HuH-7 (cell line): ENCODE results near the gene SGMS1.

Source experiments
- DNase-seq: peaks from one replicate; pipeline ENCODE4 v3.0.0; 2011; ENCODE audit warnings: low spot score

The SGMS1 gene

GRCh38 chr10:50636618-50637579, 13.1 kb upstream of the SGMS1 start:
- no peak for DNase-seq

- DNase-seq: no peak
Observed at GRCh38 chr10:50635286-50635685, 11.5 kb upstream of the SGMS1 start.

- no peak for DNase-seq
Observed at GRCh38 chr10:50634479-50634878, 10.7 kb upstream of the SGMS1 start.

GRCh38 chr10:50631052-50631451, 7.3 kb upstream of the SGMS1 start:
- no peak for DNase-seq

GRCh38 chr10:50629495-50630122, 5.9 kb upstream of the SGMS1 start:
- no peak for DNase-seq

GRCh38 chr10:50627896-50628295, 4.1 kb upstream of the SGMS1 start:
- DNase-seq: no peak

- no peak for DNase-seq
Observed at GRCh38 chr10:50627443-50627842, 3.7 kb upstream of the SGMS1 start.

GRCh38 chr10:50625649-50626132, 1.9 kb upstream of the SGMS1 start:
- DNase-seq: peak; percentile 11

GRCh38 chr10:50624866-50625501, 1.2 kb upstream of the SGMS1 start:
- DNase-seq: peak; percentile 66

GRCh38 chr10:50624413-50624865, 683 bp upstream of the SGMS1 start:
- peak; percentile 72 for DNase-seq

GRCh38 chr10:50622706-50623662, 772 bp downstream of the SGMS1 start:
- DNase-seq: peak; percentile 12

- peak; percentile 46 for DNase-seq
Observed at GRCh38 chr10:50621968-50622705, 1.6 kb downstream of the SGMS1 start.

GRCh38 chr10:50620899-50621298, 2.9 kb downstream of the SGMS1 start:
- DNase-seq: no peak

- DNase-seq: no peak
Observed at GRCh38 chr10:50619882-50620281, 3.9 kb downstream of the SGMS1 start.

- no peak for DNase-seq
Observed at GRCh38 chr10:50619166-50619565, 4.6 kb downstream of the SGMS1 start.

- DNase-seq: no peak
Observed at GRCh38 chr10:50618624-50619023, 5.1 kb downstream of the SGMS1 start.

GRCh38 chr10:50615658-50616057, 8.1 kb downstream of the SGMS1 start:
- DNase-seq: no peak

- peak; percentile 45 for DNase-seq
Observed at GRCh38 chr10:50614444-50615137, 9.2 kb downstream of the SGMS1 start.

GRCh38 chr10:50613726-50614443, 9.9 kb downstream of the SGMS1 start:
- DNase-seq: no peak
